ENCODE measurements around the gene CRADD.

DNA sequence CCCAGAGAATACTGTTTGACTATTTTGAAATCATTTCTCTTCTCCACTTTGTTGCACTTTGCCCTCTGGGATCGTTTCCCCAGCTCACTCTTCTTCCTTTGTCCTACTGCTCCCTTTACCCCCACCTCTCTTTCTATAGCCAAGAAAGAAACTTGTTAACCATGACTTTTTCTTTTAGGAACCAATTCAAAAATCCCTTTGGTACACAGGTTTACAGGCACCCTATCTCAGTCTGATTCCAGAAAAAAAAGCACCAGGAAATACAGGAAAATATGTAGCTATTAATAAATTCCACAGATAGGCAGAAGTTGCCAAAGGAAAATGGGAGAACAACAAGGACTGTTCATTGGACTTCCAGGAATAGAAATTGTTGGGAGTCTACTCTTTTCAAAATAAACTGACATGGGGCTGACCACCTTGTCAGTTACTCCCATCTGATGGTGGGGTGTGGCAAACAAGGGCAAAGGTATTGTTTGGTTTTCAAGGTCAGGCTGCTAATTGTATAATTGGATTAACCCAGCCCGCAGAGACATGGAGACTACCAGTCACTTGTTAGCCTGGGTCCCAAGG, 82.4 kb downstream of the CRADD start:
- TF ChIP-seq POLR2A (IDR thresholded peaks at IDR 0.05) (no peak), POLR2AphosphoS5 (IDR thresholded peaks at IDR 0.05) (no peak)
- TF ChIP-seq, protein P1, sequence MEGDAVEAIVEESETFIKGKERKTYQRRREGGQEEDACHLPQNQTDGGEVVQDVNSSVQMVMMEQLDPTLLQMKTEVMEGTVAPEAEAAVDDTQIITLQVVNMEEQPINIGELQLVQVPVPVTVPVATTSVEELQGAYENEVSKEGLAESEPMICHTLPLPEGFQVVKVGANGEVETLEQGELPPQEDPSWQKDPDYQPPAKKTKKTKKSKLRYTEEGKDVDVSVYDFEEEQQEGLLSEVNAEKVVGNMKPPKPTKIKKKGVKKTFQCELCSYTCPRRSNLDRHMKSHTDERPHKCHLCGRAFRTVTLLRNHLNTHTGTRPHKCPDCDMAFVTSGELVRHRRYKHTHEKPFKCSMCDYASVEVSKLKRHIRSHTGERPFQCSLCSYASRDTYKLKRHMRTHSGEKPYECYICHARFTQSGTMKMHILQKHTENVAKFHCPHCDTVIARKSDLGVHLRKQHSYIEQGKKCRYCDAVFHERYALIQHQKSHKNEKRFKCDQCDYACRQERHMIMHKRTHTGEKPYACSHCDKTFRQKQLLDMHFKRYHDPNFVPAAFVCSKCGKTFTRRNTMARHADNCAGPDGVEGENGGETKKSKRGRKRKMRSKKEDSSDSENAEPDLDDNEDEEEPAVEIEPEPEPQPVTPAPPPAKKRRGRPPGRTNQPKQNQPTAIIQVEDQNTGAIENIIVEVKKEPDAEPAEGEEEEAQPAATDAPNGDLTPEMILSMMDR (IDR thresholded peaks at IDR 0.05 in 8 of 11, conservative IDR thresholded peaks at IDR 0.05 in 3 of 11) = no peak
